PC-9 (cell line): ENCODE results near the gene DENND2A. TPM values are rescaled to one million over a fixed set of nuclear protein-coding genes. Genes with fewer than 3 reads are reported as not detected.

Experiments used
- BruUV-seq: library from RNA; stranded (reverse); fragments of 400-500 nt; replicated peaks from 2 replicates; lab custom pipeline; 2021; lab: Mats Ljungman, UMichigan
- CTCF ChIA-PET: fragments of 300-600 bp; sonication (Branson Sonifier 250); formaldehyde crosslinking; loops from one replicate; lab custom pipeline; 2022; ENCODE audit warnings: antibody characterized with exemption; lab: Charles Lee
- POLR2A ChIA-PET: fragments of 300-600 bp; sonication (Branson Sonifier 250); formaldehyde crosslinking; loops from one replicate; lab custom pipeline; 2022; ENCODE audit warnings: antibody characterized with exemption; ENCODE audit not compliant: unreplicated experiment; lab: Charles Lee
- DNase-seq, 2 experiments: peaks; one replicate each; pipeline versions ENCODE4 v3.0.0 to v3.0.0-alpha.2; 2015 to 2022; ENCODE audit warnings: mixed read lengths in 1 of 2
- H2AFZ ChIP-seq: fragments of 200-600 bp; sonication (generic); 2 replicates; pipeline ENCODE4 v1.8.1; 2017; ENCODE audit warnings: antibody characterized with exemption
- H3F3A ChIP-seq: fragments of 200-600 bp; sonication (generic); 2 replicates; pipeline ENCODE4 v1.8.1; 2017; ENCODE audit warnings: antibody characterized with exemption, mild to moderate bottlenecking, low read depth; ENCODE audit not compliant: insufficient read depth
- H3K27ac ChIP-seq: fragments of 200-600 bp; sonication (generic); 2 replicates; pipeline ENCODE4 v1.6.1; 2016; ENCODE audit warnings: mixed run types
- H3K27me3 ChIP-seq: fragments of 200-600 bp; sonication (generic); 2 replicates; pipeline ENCODE4 v1.6.1; 2016; ENCODE audit warnings: low read depth, mixed run types; ENCODE audit not compliant: insufficient read depth
- H3K36me3 ChIP-seq: fragments of 200-600 bp; sonication (generic); 2 replicates; pipeline ENCODE4 v1.6.1; 2016; ENCODE audit warnings: low read depth, mixed run types
- H3K4me1 ChIP-seq: fragments of 200-600 bp; sonication (generic); replicated peaks from 2 replicates; pipeline ENCODE4 v1.6.1; 2016; ENCODE audit warnings: mixed run types; ENCODE audit not compliant: insufficient read depth
- H3K4me2 ChIP-seq: fragments of 200-600 bp; sonication (generic); 2 replicates; pipeline ENCODE4 v1.6.1; 2017; ENCODE audit warnings: mixed run types
- H3K4me3 ChIP-seq: fragments of 200-600 bp; sonication (generic); 2 replicates; pipeline ENCODE4 v1.6.1; 2016; ENCODE audit warnings: mixed run types
- H3K79me2 ChIP-seq: fragments of 200-600 bp; sonication (generic); 2 replicates; pipeline ENCODE4 v1.6.1; 2017; ENCODE audit warnings: low read depth, mixed run types
- H3K9me2 ChIP-seq: fragments of 200-600 bp; sonication (generic); 2 replicates; pipeline ENCODE4 v1.8.1; 2017; ENCODE audit warnings: mild to moderate bottlenecking; ENCODE audit not compliant: insufficient read depth
- H3K9me3 ChIP-seq: fragments of 200-600 bp; sonication (generic); 2 replicates; pipeline ENCODE4 v1.8.1; 2016; ENCODE audit warnings: low read depth; ENCODE audit not compliant: insufficient read depth
- H4K20me1 ChIP-seq: fragments of 200-600 bp; sonication (generic); 2 replicates; pipeline ENCODE4 v1.8.1; 2017; ENCODE audit not compliant: insufficient read depth
- EZH2 ChIP-seq: fragments of 200-600 bp; sonication (generic); IDR thresholded peaks from 2 replicates; pipeline ENCODE4 v1.8.0; 2017; ENCODE audit warnings: antibody characterized with exemption, low read depth
- intact Hi-C: fragments of 100-400 bp; cut with micrococcal nuclease; formaldehyde crosslinking; loops from one replicate; pipeline ENCODE4 v1.10.0; 2022; ENCODE audit not compliant: unreplicated experiment
- total RNA-seq: library from RNA; stranded (reverse); gene quantifications from 2 replicates; pipeline ENCODE4 v1.2.3, GENCODE V29; 2021
- TF ChIP-seq, protein P1 (sequence below): fragments of 200-600 bp; sonication (generic); conservative IDR thresholded peaks from 2 replicates; pipeline ENCODE4 v1.6.1; 2017; ENCODE audit warnings: mixed run types, antibody characterized with exemption, mild to moderate bottlenecking, moderate library complexity

The DENND2A gene
- total RNA-seq, 1 experiment from 2014 or later: 4.2 TPM

DNA sequence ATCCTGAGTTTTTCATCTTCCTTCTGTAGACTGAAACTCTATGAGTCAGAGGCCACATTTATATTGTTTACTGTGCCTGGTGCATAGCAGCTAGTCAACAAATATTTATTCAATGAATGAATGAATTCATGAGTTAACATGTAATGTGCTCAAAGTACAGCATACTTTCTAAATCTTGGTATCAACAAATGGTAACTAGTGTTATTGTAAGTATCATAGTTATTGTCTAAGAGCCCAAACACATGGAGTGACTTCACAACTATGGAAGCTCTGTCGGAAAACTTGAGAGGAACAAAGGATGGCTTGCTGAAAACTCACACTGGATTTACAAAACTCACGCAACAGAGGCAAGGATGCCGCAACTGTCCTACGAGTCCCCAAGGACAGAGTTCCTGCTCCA lies 35.9 kb downstream of the DENND2A start:
- Histone ChIP-seq H3K4me1 (peaks cover 22% of the 10 kb centered on the region), H3K9me3 (no peaks in the 10 kb centered on the region), H2AFZ (no peak overlapping the region), H4K20me1 (no peaks in the 10 kb centered on the region), H3K79me2 (no peaks in the 10 kb centered on the region), H3K27me3 (no peaks in the 10 kb centered on the region), H3F3A (peaks cover 3% of the 10 kb centered on the region), H3K9me2 (no peaks in the 10 kb centered on the region), H3K27ac (no peak overlapping the region), H3K4me3 (no peak overlapping the region), H3K4me2 (no peak overlapping the region), H3K36me3 (no peaks in the 10 kb centered on the region)
- POLR2A ChIA-PET: no interaction called here
- intact Hi-C loops: no loop called here
- TF ChIP-seq, protein P1, sequence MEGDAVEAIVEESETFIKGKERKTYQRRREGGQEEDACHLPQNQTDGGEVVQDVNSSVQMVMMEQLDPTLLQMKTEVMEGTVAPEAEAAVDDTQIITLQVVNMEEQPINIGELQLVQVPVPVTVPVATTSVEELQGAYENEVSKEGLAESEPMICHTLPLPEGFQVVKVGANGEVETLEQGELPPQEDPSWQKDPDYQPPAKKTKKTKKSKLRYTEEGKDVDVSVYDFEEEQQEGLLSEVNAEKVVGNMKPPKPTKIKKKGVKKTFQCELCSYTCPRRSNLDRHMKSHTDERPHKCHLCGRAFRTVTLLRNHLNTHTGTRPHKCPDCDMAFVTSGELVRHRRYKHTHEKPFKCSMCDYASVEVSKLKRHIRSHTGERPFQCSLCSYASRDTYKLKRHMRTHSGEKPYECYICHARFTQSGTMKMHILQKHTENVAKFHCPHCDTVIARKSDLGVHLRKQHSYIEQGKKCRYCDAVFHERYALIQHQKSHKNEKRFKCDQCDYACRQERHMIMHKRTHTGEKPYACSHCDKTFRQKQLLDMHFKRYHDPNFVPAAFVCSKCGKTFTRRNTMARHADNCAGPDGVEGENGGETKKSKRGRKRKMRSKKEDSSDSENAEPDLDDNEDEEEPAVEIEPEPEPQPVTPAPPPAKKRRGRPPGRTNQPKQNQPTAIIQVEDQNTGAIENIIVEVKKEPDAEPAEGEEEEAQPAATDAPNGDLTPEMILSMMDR: no peak
- no peak for TF ChIP-seq EZH2
- no TSS peak for BruUV-seq
- peak in 1 of 2 experiments; percentile 79 for DNase-seq
- CTCF ChIA-PET: no interaction called here

GRCh38 chr7:140604076-140604475 lies 36.5 kb downstream of the DENND2A start:
- H3K27me3 ChIP-seq: no peaks in the 10 kb centered on the region
- intact Hi-C loops: no loop called here
- no peaks in the 10 kb centered on the region for H3K9me3 ChIP-seq
- H3K4me1 ChIP-seq: peaks cover 16% of the 10 kb centered on the region
- H2AFZ ChIP-seq: no peak overlapping the region
- DNase-seq: no peak
- no peaks in the 10 kb centered on the region for H3K79me2 ChIP-seq
- TF ChIP-seq, protein P1: no peak
- no peak for TF ChIP-seq EZH2
- H4K20me1 ChIP-seq: no peaks in the 10 kb centered on the region
- no peaks in the 10 kb centered on the region for H3F3A ChIP-seq
- ChIA-PET POLR2A (no interaction called here), CTCF (no interaction called here)
- H3K27ac ChIP-seq: no peak overlapping the region
- H3K4me2 ChIP-seq: no peak overlapping the region
- no peak overlapping the region for H3K4me3 ChIP-seq
- H3K36me3 ChIP-seq: no peaks in the 10 kb centered on the region
- no peaks in the 10 kb centered on the region for H3K9me2 ChIP-seq
- no TSS peak for BruUV-seq

- no peaks in the 10 kb centered on the region for H3K27me3 ChIP-seq
- POLR2A ChIA-PET: no interaction called here
- no peak overlapping the region for H3K4me2 ChIP-seq
- intact Hi-C loops: no loop called here
- H2AFZ ChIP-seq: no peak overlapping the region
- CTCF ChIA-PET: no interaction called here
- no peaks in the 10 kb centered on the region for H3K79me2 ChIP-seq
- H3K9me2 ChIP-seq: no peaks in the 10 kb centered on the region
- no peaks in the 10 kb centered on the region for H3K9me3 ChIP-seq
- DNase-seq: no peak
- TF ChIP-seq EZH2: no peak
- TF ChIP-seq, protein P1: no peak
- no peaks in the 10 kb centered on the region for H4K20me1 ChIP-seq
- no peaks in the 10 kb centered on the region for H3K36me3 ChIP-seq
- H3K27ac ChIP-seq: no peak overlapping the region
- no peak overlapping the region for H3K4me3 ChIP-seq
- peaks cover 14% of the 10 kb centered on the region for H3K4me1 ChIP-seq
- no TSS peak for BruUV-seq
- H3F3A ChIP-seq: no peaks in the 10 kb centered on the region
Measured at GRCh38 chr7:140601566-140602174, 38.9 kb downstream of the DENND2A start.
